ENCODE measurements around the gene ASCC1. TPM values are rescaled to one million over a fixed set of nuclear protein-coding genes. Genes with fewer than 3 reads are reported as not detected.

Gene ASCC1
- 10 to 100 TPM; 50.9 to 52.5 TPM for total RNA-seq

GRCh38 chr10:72215611-72216549 is at the start of gene ASCC1, which contains the start of gene ANAPC16:
TSS of gene ASCC1 (minus strand) at chr10:72216276. CDS start at chr10:72213298, 2,978 bp downstream.
TSS of gene ANAPC16 (plus strand) at chr10:72216012. CDS start at chr10:72223915, 7,903 bp downstream.
- Mint-ChIP-seq H3K9me3 (no peaks in the 10 kb centered on the region), H3K4me1 (ENCODE audit: low read depth) (peaks cover 54% of the 10 kb centered on the region), H3K4me3 (peak within 1 kb of the TSS; percentile 95), H3K27ac (peak within 1 kb of the TSS; percentile 98), H3K36me3 (peaks cover 28% of the 10 kb centered on the region), H3K27me3 (no peaks in the 10 kb centered on the region)
- peak; percentile 96 for DNase-seq
- intact Hi-C loops (cut with micrococcal nuclease), result loop anchor here (1.0 kb wide), 2 partner anchors 57 to 128 kb away; partner anchors contain the start of genes DDIT4 and SPOCK2
- ChIA-PET POLR2A (interaction anchor here (0.8 to 4.9 kb wide), 19 partner anchors 20 to 880 kb away, joined by 3 to 31 read pairs (median 4); partner anchors contain the start of genes DDIT4 and SPOCK2), CTCF (interaction anchor here (0.6 to 3.0 kb wide), 14 partner anchors 11 to 319 kb away, joined by 3 to 11 read pairs (median 3); partner anchors contain the start of gene SPOCK2)

- H3K27ac Mint-ChIP-seq, result no peak overlapping the region
- peaks cover 2% of the 10 kb centered on the region for H3K27me3 Mint-ChIP-seq
- no peak for DNase-seq
- no peaks in the 10 kb centered on the region for H3K36me3 Mint-ChIP-seq
- POLR2A ChIA-PET, result interaction anchor here (0.6 to 0.7 kb wide), 2 partner anchors 9 to 48 kb away, joined by 3 read pairs; no protein-coding TSS in a partner anchor
- CTCF ChIA-PET, result interaction anchor here (1.1 to 1.4 kb wide), 3 partner anchors 9 to 72 kb away, joined by 3 to 4 read pairs (median 4); no protein-coding TSS in a partner anchor
- H3K4me1 Mint-ChIP-seq (ENCODE audit: low read depth), result peaks cover 31% of the 10 kb centered on the region
- intact Hi-C loops (cut with micrococcal nuclease), result no loop called here
- H3K9me3 Mint-ChIP-seq, result no peaks in the 10 kb centered on the region
- H3K4me3 Mint-ChIP-seq, result no peak overlapping the region
Measured at GRCh38 chr10:72265508-72265907, 49.4 kb upstream of the ASCC1 start.

- peak overlapping the region; percentile 42 for H3K27ac Mint-ChIP-seq
- H3K4me1 Mint-ChIP-seq (ENCODE audit: low read depth), result peaks cover 37% of the 10 kb centered on the region
- no peak overlapping the region for H3K4me3 Mint-ChIP-seq
- no peaks in the 10 kb centered on the region for H3K9me3 Mint-ChIP-seq
- ChIA-PET POLR2A (interaction anchor here (0.8 to 7.4 kb wide), 3 partner anchors 10 to 56 kb away, joined by 5 to 142 read pairs (median 7); partner anchors contain the start of gene DDIT4), CTCF (interaction anchor here (0.7 to 2.7 kb wide), 4 partner anchors 10 to 216 kb away, joined by 3 to 14 read pairs (median 6); partner anchors contain the start of gene DDIT4)
- DNase-seq, result no peak
- H3K36me3 Mint-ChIP-seq, result no peaks in the 10 kb centered on the region
- intact Hi-C loops (cut with micrococcal nuclease), result loop anchor here (5.0 kb wide), 1 partner anchor 182 kb away; no protein-coding TSS in a partner anchor
- peaks cover 2% of the 10 kb centered on the region for H3K27me3 Mint-ChIP-seq
Measured at GRCh38 chr10:72264536-72264935, 48.5 kb upstream of the ASCC1 start.

- no peaks in the 10 kb centered on the region for H3K9me3 Mint-ChIP-seq
- ChIA-PET CTCF (interaction anchor here (0.7 to 2.7 kb wide), 5 partner anchors 11 to 216 kb away, joined by 3 to 14 read pairs (median 4); partner anchors contain the start of gene DDIT4), POLR2A (interaction anchor here (0.8 to 7.4 kb wide), 3 partner anchors 9 to 57 kb away, joined by 5 to 142 read pairs (median 7); partner anchors contain the start of gene DDIT4)
- peak overlapping the region; percentile 23 for H3K4me3 Mint-ChIP-seq
- intact Hi-C loops (cut with micrococcal nuclease), result loop anchor here (5.0 kb wide), 1 partner anchor 181 kb away; no protein-coding TSS in a partner anchor
- peaks cover 2% of the 10 kb centered on the region for H3K27me3 Mint-ChIP-seq
- H3K4me1 Mint-ChIP-seq (ENCODE audit: low read depth), result peaks cover 43% of the 10 kb centered on the region
- H3K27ac Mint-ChIP-seq, result peak overlapping the region; percentile 82
- peak; percentile 49 for DNase-seq
- H3K36me3 Mint-ChIP-seq, result no peaks in the 10 kb centered on the region
Measured at GRCh38 chr10:72263613-72264241, 47.7 kb upstream of the ASCC1 start.

- no peak for DNase-seq
- ChIA-PET CTCF (interaction anchor here (1.2 to 3.1 kb wide), 6 partner anchors 13 to 76 kb away, joined by 3 to 43 read pairs (median 10); partner anchors contain the start of gene DDIT4), POLR2A (interaction anchor here (0.6 to 7.4 kb wide), 11 partner anchors 9 to 173 kb away, joined by 3 to 142 read pairs (median 16); partner anchors contain the start of genes DDIT4 and SPOCK2)
- Mint-ChIP-seq H3K4me1 (ENCODE audit: low read depth) (peaks cover 53% of the 10 kb centered on the region), H3K27me3 (peaks cover 2% of the 10 kb centered on the region), H3K9me3 (no peaks in the 10 kb centered on the region), H3K36me3 (no peaks in the 10 kb centered on the region), H3K27ac (peak overlapping the region; percentile 99), H3K4me3 (peak overlapping the region; percentile 84)
- intact Hi-C loops (cut with micrococcal nuclease), result loop anchor here (1.0 to 5.0 kb wide), 8 partner anchors 11 to 180 kb away; partner anchors contain the start of gene DDIT4
Measured at GRCh38 chr10:72261784-72262404, 45.8 kb upstream of the ASCC1 start.

- peak; percentile 86 for DNase-seq
- ChIA-PET POLR2A (interaction anchor here (0.6 to 7.4 kb wide), 20 partner anchors 8 to 173 kb away, joined by 3 to 142 read pairs (median 6); partner anchors contain the start of genes ANAPC16, ASCC1, DDIT4 and SPOCK2), CTCF (interaction anchor here (0.6 to 3.1 kb wide), 17 partner anchors 11 to 212 kb away, joined by 3 to 43 read pairs (median 3); partner anchors contain the start of gene DDIT4)
- peak overlapping the region; percentile 99 for H3K27ac Mint-ChIP-seq
- H3K4me1 Mint-ChIP-seq (ENCODE audit: low read depth), result peaks cover 57% of the 10 kb centered on the region
- no peaks in the 10 kb centered on the region for H3K9me3 Mint-ChIP-seq
- intact Hi-C loops (cut with micrococcal nuclease), result loop anchor here (1.0 to 5.0 kb wide), 8 partner anchors 12 to 179 kb away; partner anchors contain the start of gene DDIT4
- H3K36me3 Mint-ChIP-seq, result no peaks in the 10 kb centered on the region
- H3K27me3 Mint-ChIP-seq, result peaks cover 2% of the 10 kb centered on the region
- H3K4me3 Mint-ChIP-seq, result peak overlapping the region; percentile 84
Measured at GRCh38 chr10:72260976-72261783, 45.1 kb upstream of the ASCC1 start.

GRCh38 chr10:72260239-72260975 is 44.3 kb upstream of the ASCC1 start:
- Mint-ChIP-seq H3K27me3 (peaks cover 2% of the 10 kb centered on the region), H3K36me3 (no peaks in the 10 kb centered on the region), H3K4me1 (ENCODE audit: low read depth) (peaks cover 62% of the 10 kb centered on the region), H3K27ac (peak overlapping the region; percentile 99), H3K4me3 (peak overlapping the region; percentile 84), H3K9me3 (no peaks in the 10 kb centered on the region)
- DNase-seq, result peak; percentile 95
- ChIA-PET POLR2A (interaction anchor here (0.6 to 7.4 kb wide), 23 partner anchors 9 to 172 kb away, joined by 3 to 142 read pairs (median 5); partner anchors contain the start of genes ANAPC16, ASCC1, DDIT4 and DNAJB12), CTCF (interaction anchor here (0.6 to 3.1 kb wide), 21 partner anchors 12 to 212 kb away, joined by 3 to 43 read pairs (median 3); partner anchors contain the start of gene DDIT4)
- intact Hi-C loops (cut with micrococcal nuclease), result loop anchor here (5.0 kb wide), 1 partner anchor 178 kb away; no protein-coding TSS in a partner anchor

- ChIA-PET POLR2A (interaction anchor here (0.7 to 7.4 kb wide), 14 partner anchors 9 to 96 kb away, joined by 3 to 142 read pairs (median 8); partner anchors contain the start of genes DDIT4 and DNAJB12), CTCF (interaction anchor here (0.7 to 3.1 kb wide), 10 partner anchors 12 to 211 kb away, joined by 3 to 43 read pairs (median 4); partner anchors contain the start of genes ANAPC16 and DDIT4)
- Mint-ChIP-seq H3K4me1 (ENCODE audit: low read depth) (peaks cover 67% of the 10 kb centered on the region), H3K36me3 (no peaks in the 10 kb centered on the region), H3K4me3 (peak overlapping the region; percentile 84), H3K27ac (peak overlapping the region; percentile 99), H3K9me3 (no peaks in the 10 kb centered on the region), H3K27me3 (peaks cover 2% of the 10 kb centered on the region)
- intact Hi-C loops (cut with micrococcal nuclease), result loop anchor here (5.0 kb wide), 1 partner anchor 177 kb away; no protein-coding TSS in a partner anchor
- DNase-seq, result peak; percentile 43
Measured at GRCh38 chr10:72259491-72260238, 43.6 kb upstream of the ASCC1 start.

GRCh38 chr10:72258617-72259016 is 42.5 kb upstream of the ASCC1 start:
- no peaks in the 10 kb centered on the region for H3K36me3 Mint-ChIP-seq
- DNase-seq, result no peak
- H3K27ac Mint-ChIP-seq, result peak overlapping the region; percentile 56
- intact Hi-C loops (cut with micrococcal nuclease), result no loop called here
- CTCF ChIA-PET, result interaction anchor here (1.0 to 3.1 kb wide), 3 partner anchors 16 to 68 kb away, joined by 3 to 43 read pairs (median 3); partner anchors contain the start of genes ANAPC16 and DDIT4
- H3K9me3 Mint-ChIP-seq, result no peaks in the 10 kb centered on the region
- H3K4me3 Mint-ChIP-seq, result no peak overlapping the region
- H3K27me3 Mint-ChIP-seq, result peaks cover under 1% of the 10 kb centered on the region
- peaks cover 61% of the 10 kb centered on the region for H3K4me1 Mint-ChIP-seq (ENCODE audit: low read depth)
- POLR2A ChIA-PET, result interaction anchor here (1.0 to 7.4 kb wide), 5 partner anchors 11 to 39 kb away, joined by 3 to 142 read pairs (median 7); partner anchors contain the start of gene DDIT4
